AG09309 (cell line): ENCODE measurements around the gene PPARGC1A.

Experiments used
- DNase-seq: peaks from one replicate; pipeline ENCODE4 v3.0.0-alpha.2; 2010; ENCODE audit warnings: low read depth
- H3K4me3 ChIP-seq: 2 replicates; pipeline ENCODE4 v1.5.1; 2011; ENCODE audit warnings: mild to moderate bottlenecking, low read depth, low read length, moderate library complexity; ENCODE audit not compliant: control insufficient read depth
- CTCF ChIP-seq: IDR thresholded peaks from 2 replicates; pipeline ENCODE4 v1.5.1; 2011; ENCODE audit warnings: mild to moderate bottlenecking, low read depth, low read length, inconsistent platforms; ENCODE audit not compliant: insufficient read depth, control insufficient read depth; ENCODE audit errors: missing control alignments

PPARGC1A gene

DNA sequence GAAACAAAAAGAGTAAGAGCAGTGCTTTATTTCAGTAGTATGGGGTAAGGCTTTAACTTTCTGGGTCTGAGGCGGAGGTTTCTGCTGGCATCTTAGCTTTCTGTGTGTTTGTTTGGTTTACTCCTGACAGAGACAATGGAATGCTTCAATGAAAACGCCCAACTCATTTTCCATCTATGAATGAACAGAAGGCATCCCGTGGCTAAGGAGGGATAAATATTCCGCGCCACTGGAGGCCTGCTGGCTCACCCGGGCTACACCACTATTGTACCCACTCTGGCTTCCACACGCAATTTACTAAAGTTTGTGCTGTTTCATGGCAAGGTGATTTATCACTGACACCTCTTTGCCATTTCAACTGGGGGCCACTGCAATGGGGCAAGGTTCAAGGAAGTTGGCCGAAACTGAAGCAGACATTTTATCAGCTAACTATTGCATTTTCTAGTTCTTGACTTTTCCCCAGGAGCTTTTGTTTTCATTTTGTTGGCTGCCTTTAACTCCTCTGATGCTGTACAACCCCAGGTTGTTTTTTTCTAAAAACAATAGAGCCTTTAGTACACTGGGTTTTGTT, 32.8 kb upstream of the PPARGC1A start:
- H3K4me3 ChIP-seq = no peak overlapping the region
- TF ChIP-seq CTCF = no peak
- no peak for DNase-seq

GRCh38 chr4:23922013-23922412, 32.2 kb upstream of the PPARGC1A start:
- H3K4me3 ChIP-seq = no peak overlapping the region
- no peak for DNase-seq
- TF ChIP-seq CTCF = no peak

DNA sequence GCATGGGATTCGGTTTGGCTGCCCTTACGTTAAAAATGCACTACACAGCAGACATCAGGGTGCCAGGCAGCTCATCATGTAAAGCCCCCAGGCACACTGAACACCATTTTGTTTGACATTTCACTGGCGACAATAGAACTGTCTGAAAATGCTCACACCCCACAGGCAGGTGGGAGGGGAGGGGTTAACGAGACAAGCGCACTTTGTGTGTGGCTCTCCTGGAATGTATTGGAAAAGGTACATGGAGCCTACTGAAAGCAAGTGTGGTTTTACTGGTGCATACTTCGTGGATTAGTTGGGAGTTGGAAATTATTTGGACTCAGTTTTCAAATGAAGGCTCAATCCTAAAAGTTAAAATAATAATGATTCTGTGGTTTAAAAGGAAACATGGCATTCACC, 31.6 kb upstream of the PPARGC1A start:
- H3K4me3 ChIP-seq = no peak overlapping the region
- TF ChIP-seq CTCF = no peak
- DNase-seq = no peak

GRCh38 chr4:23920716-23921446, 31.0 kb upstream of the PPARGC1A start:
- DNase-seq = no peak
- H3K4me3 ChIP-seq = no peak overlapping the region
- TF ChIP-seq CTCF = no peak

GRCh38 chr4:23920296-23920695, 30.4 kb upstream of the PPARGC1A start:
- H3K4me3 ChIP-seq = no peak overlapping the region
- DNase-seq = no peak
- TF ChIP-seq CTCF = no peak

DNA sequence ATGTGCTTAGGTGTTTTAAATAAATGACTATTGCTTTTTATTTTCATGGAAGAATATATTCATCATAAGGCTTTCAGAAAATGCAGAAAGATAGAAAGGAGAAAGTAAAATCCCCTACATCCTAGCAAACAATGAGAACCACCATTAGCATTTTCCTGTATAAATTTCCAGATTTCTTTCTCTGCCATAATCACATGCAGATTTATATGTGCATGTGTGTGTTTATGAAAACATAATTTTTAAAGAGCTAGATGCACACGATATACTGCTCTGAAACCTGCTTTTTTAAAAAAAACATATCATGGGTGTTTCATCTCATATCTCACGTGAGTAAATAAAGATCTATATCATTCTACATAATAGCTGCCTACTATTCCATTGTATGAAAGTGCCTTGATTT, 26.4 kb upstream of the PPARGC1A start:
- TF ChIP-seq CTCF = no peak
- DNase-seq = no peak
- no peak overlapping the region for H3K4me3 ChIP-seq

DNA sequence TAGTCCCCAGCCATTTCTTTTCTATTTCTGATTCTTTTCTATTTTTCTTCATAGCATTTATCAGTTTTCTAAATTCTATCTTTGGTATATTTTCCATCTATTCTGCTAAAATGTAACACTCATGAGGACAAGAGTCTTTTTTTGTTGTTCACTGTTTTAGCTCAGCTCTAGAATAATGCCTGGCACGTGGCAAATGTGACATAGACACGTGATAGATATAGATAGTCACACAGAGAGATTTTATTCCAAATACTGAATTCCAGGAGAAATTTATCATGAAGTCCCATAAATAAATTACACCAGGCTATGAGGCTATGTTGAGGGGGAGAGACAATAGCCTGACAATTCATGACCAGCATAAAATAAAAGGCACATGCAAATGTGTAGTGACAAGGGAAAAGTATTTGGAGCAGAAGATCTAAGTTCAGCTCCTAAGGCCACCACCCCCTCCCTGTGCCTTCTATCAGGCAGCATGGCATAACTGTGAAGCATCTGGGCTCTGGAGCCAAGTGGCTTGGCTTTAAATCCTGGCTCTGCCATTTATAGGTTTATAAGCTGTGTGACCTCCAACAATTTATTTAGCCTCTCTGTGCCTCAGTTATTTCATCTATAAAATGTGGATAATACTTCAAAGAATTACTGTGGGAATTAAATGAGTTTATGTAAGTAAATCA, 25.7 kb upstream of the PPARGC1A start:
- H3K4me3 ChIP-seq = no peak overlapping the region
- DNase-seq = no peak
- no peak for TF ChIP-seq CTCF
